Ishikawa (cell line): Measurements from ENCODE around the gene RASSF7.

Experiments used
- CEBPB ChIP-seq: IDR thresholded peaks from 2 replicates; pipeline ENCODE4 v1.6.1; 2012
- CREB1 ChIP-seq: IDR thresholded peaks from 2 replicates; pipeline ENCODE4 v1.6.1; 2012; ENCODE audit warnings: low read depth
- EGR1 ChIP-seq: IDR thresholded peaks from 2 replicates; pipeline ENCODE4 v1.6.1; 2012
- EP300 ChIP-seq: IDR thresholded peaks from 2 replicates; pipeline ENCODE4 v1.6.1; 2012; ENCODE audit warnings: borderline replicate concordance
- FOXM1 ChIP-seq: IDR thresholded peaks from 2 replicates; pipeline ENCODE4 v1.6.1; 2012; ENCODE audit warnings: low read depth, borderline replicate concordance
- MAX ChIP-seq: IDR thresholded peaks from 2 replicates; pipeline ENCODE4 v1.6.1; 2012
- NFIC ChIP-seq: IDR thresholded peaks from 2 replicates; pipeline ENCODE4 v1.6.1; 2012
- RAD21 ChIP-seq: IDR thresholded peaks from 2 replicates; pipeline ENCODE4 v1.6.1; 2012; ENCODE audit warnings: low read depth
- REST ChIP-seq: IDR thresholded peaks from 2 replicates; pipeline ENCODE4 v1.6.1; 2012; ENCODE audit warnings: low read depth, mild to moderate bottlenecking
- TAF1 ChIP-seq: IDR thresholded peaks from 2 replicates; pipeline ENCODE4 v1.6.1; 2012; ENCODE audit warnings: low read depth, mild to moderate bottlenecking
- USF1 ChIP-seq: IDR thresholded peaks from 2 replicates; pipeline ENCODE4 v1.6.1; 2012
- YY1 ChIP-seq: IDR thresholded peaks from 2 replicates; pipeline ENCODE4 v1.6.1; 2012; ENCODE audit warnings: low read depth

GRCh38 chr11:605286-606129 lies 44.7 kb downstream of the RASSF7 start:
- no peak for TF ChIP-seq MAX
- TF ChIP-seq YY1, result no peak
- TF ChIP-seq EP300, result no peak
- TF ChIP-seq CREB1, result no peak
- no peak for TF ChIP-seq USF1
- no peak for TF ChIP-seq RAD21
- no peak for TF ChIP-seq CEBPB
- no peak for TF ChIP-seq REST
- TF ChIP-seq TAF1, result no peak
- TF ChIP-seq NFIC, result no peak
- no peak for TF ChIP-seq FOXM1
- no peak for TF ChIP-seq EGR1
